HG02759 (cell line): ENCODE results near the gene VAV1.
A peak's percentile ranks its signal among the peaks of the same experiment; 100 is the strongest.
"Not testable (repeated sequence)": the region's sequence is repeated elsewhere in the genome, so short reads cannot be mapped to it uniquely, and the experiment has no call there.

Experiments
- ATAC-seq: cut with Tn5 transposase; IDR thresholded peaks from one replicate; pipeline ENCODE4 v1.9.1; 2021; ENCODE audit warnings: mild to moderate bottlenecking, moderate library complexity; ENCODE audit not compliant: unreplicated experiment

The VAV1 gene

DNA sequence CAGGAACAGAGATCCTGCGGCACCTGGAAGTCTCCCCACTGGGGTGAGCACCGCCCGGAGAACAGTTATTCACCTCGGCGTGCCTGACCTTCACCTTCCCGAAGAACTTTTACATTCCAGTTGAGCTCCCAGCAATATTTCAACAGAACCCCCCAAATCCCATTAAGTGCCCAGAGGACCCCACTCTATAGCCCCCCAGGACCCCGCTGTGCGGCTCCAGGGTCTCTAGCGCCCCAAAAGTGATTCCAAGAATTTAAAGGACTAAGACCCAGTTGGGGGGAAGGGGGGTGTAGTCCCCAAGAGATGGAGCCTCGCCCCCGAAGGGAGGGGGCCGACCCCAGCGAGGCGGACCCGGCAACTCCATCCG is 35.6 kb upstream of the VAV1 start:
- no peak for ATAC-seq

DNA sequence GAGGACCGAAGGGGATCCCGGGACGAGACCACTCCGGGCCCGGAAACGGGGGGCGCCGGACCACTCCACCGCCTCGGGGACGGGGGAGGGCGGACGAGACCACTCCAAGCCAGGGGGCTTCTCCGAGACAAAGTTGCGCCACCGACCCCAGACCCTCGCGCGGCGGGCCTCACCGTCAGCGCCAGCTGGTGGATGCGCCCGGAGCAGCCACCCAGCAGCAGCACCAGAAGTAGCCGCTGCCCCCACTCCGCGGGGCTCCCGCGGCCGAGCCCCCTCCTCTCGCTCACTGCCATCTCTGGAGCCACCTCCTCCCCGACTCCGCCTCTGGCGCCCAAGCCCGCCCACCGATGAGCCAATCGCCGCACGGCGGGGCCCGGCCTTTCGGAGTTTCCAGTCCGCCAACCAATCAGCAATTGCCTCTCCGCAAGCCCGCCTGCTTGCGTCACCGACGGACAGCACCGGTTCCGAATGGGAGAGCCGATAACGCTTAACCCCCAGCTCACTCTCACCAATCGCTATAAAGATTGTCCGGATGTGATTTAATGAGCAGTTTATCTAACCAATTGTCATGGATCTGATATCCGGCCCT is 35.1 kb upstream of the VAV1 start, which contains the start of gene GPR108:
TSS of gene GPR108 (minus strand) at position 297 of the 589 bp plus-strand sequence. CDS start at position 293, 4 bp downstream.
- peak; percentile 65 for ATAC-seq

DNA sequence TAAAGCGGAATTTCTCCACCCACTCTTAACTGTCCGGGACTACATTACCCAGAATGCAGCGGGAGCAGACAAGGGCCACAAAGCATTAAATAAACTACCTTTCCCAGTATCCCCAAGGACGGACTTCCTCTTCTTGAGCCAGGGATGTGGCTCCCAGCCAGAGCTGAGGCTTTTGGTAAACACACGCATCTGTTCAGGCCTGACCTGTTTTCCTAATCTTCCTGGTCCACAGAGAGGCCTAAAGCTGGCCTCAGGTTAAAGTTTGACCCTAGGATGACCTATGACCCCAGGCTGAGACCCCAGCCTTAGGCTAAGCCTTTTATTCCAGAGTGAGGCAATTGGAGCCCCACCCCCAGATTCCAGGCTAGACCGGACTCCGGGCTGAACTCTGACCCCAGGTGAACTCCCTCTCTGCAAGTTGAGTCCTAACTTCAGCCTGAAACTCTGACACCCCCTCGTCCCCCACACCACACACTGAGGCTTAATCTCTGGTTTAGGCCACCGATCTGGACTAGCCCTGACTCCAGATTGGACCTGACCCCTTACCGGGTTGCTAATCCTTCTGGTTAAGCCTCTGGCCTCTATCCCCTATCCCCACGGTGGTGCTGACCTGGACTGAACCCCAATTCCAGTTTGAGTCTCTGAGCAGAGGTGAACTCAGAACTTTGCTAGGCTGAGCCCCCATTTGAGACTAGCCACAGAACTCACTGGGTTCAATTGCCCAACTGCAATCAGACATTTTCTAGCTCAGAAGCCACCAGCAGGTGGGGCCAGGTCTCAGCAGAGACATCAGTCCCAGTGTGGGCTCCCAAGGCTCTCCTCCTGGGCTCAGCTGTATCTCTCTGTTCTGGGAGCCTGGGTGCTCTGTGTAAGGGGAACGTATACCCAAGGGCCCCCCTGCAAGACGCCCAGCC is 34.4 kb upstream of the VAV1 start:
- no peak for ATAC-seq

DNA sequence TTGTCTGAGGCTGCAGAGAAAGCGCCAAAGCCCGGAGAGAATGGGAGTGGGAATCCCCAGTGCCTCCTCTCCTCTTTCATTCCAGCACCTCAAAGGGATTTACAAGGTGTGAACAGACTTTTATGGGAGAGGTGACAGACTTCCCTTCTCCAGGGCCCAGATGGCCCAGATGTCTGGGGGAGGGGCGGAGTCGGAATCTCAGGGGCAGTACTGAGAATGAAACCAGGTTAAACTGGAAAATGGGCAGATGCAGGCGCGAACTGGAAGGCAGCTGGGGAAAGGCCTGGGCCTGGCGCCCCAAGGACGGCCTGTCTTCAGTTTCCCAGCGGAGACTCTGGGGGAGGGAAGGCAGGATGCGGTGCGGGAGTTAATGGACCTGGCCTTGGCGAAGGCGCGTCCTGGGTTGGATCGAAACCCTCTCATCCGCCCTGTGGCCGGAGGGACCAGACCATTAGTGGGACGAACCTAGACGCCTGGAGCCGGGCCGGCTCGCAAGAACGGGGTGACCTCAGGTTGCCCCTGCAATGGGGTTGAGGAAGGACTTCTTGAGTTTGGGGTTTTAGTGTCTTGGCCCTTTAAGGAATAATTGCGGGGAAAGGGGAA is 33.6 kb upstream of the VAV1 start:
- ATAC-seq: no peak

DNA sequence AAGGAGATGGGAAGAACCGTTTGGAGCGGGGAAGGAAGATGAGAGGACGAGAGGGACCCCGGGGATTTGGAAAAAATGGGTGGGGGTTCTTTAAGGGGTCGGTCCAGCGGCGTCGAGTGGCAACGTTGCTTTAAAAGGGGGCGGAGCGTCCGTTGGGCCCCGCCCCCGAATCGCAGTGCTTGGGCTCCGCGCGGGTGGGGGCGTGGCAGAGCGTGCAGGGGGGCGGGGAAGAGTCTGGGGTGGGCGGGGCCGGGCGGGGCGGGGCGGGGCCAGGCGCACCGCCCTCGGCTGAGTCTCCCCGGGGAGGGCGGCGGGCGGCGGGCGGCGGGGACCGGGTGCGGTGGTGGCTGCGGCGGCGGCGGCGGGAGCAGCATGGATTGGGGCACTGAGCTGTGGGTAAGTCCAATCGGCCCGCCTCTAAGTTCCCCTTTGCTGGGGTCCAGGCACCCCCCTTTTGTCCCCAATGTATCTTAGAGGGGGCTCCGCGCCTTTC is 33.1 kb upstream of the VAV1 start, which contains the start of gene TRIP10:
TSS of gene TRIP10 (plus strand) at position 291 of the 493 bp plus-strand sequence. CDS start at position 373, 82 bp downstream.
- no peak for ATAC-seq

DNA sequence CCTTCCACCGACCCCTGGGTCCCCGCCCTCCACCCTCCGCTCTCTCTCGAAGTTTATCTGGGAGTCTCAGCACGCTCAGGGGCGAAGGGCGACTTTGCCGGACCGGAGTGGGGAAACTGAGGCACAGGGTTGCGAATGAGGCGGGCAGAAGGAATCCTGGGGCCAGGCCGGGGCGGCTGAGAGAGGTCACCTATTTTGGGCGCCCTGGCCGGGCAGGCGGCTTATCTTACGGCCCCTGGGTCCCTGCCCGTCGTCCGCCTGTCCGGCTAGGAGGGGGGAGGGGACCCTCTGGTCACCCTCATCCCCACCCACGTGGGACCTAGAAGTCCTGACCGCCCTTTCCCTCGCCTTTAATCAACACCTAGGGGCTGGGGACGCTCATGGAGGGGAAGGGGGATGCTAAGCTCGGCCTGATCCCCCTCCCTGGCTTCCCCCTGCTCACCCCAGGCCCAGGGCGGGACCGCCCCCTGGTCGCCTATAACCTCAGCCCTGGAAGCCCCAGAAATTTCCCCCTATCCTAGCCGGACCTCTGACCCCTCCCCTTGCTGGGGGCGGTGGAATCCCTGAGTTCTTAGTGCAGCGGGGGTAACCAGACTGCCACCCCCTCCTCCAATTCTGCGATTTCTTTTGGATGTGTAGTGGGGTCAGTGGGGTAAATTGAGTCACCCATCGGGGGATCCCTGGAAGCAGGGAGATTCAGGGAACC is 32.5 kb upstream of the VAV1 start:
- ATAC-seq: no peak

- ATAC-seq: no peak
These were observed 31.7 kb upstream of the VAV1 start for GRCh38 chr19:6740589-6741343.

DNA sequence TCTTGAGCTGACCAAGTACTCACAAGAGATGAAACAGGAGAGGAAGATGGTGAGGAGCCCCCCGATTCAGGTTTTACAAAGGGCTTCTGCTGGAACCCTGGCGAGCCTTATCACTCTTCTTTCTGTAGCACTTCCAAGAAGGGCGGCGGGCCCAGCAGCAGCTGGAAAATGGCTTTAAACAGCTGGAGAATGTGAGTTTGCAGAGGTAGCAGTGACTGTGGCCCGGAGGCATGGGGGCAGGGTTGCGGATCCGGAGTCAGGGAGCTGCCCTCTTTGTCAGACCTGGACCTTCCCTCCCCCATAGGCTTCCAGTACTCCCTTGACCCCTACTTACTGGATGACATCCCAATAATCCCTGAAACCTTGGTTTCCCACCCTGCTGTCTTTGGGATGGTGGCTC is 29.4 kb upstream of the VAV1 start:
- ATAC-seq: no peak

- ATAC-seq: no peak
These were observed 28.7 kb upstream of the VAV1 start for GRCh38 chr19:6743714-6744380.

- ATAC-seq: no peak
These were observed 27.9 kb upstream of the VAV1 start for GRCh38 chr19:6744381-6745301.

DNA sequence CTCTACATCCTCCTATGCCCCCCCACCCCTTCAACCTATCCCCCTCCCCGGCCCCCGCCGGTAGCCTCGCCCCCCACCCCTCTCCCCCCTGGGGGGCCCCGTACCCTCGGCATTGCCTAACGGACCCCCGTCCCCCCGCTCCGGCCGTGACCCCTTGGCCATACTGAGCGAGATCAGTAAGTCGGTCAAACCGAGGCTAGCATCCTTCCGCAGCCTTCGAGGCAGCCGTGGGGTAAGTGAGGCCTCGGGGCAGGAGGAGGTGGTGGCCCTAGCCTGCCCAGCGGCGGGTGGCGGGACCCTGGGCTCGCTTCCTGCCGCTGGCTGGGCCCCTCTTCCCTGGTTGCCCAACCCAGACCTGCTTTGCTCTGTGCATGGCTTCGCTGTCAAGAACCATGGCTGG is 26.5 kb upstream of the VAV1 start:
- no peak for ATAC-seq

DNA sequence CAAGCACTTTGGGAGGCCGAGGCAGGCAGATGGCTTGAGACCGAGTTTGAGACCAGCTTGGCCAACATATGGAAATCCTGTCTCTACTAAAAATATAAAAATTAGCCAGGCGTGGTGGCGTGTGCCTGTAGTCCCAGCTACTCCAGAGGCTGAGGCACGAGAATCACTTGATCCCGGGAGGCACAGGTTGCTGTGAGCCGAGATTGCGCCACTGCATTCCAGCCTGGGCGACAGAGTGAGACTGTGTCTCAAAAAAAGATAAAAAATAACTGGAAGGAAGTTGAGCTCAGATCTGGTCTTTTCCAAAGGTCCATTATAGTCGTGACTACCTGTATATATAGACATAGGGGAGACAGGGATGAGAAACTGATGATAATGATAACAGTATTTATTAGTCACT is 24.0 kb upstream of the VAV1 start:
- not testable (repeated sequence) for ATAC-seq

GRCh38 chr19:6750062-6750461 is 22.4 kb upstream of the VAV1 start:
- ATAC-seq: no peak

- ATAC-seq: no peak
These were observed 21.3 kb upstream of the VAV1 start for GRCh38 chr19:6751189-6751588.

GRCh38 chr19:6752256-6753177 is 20.0 kb upstream of the VAV1 start:
- ATAC-seq: no peak

DNA sequence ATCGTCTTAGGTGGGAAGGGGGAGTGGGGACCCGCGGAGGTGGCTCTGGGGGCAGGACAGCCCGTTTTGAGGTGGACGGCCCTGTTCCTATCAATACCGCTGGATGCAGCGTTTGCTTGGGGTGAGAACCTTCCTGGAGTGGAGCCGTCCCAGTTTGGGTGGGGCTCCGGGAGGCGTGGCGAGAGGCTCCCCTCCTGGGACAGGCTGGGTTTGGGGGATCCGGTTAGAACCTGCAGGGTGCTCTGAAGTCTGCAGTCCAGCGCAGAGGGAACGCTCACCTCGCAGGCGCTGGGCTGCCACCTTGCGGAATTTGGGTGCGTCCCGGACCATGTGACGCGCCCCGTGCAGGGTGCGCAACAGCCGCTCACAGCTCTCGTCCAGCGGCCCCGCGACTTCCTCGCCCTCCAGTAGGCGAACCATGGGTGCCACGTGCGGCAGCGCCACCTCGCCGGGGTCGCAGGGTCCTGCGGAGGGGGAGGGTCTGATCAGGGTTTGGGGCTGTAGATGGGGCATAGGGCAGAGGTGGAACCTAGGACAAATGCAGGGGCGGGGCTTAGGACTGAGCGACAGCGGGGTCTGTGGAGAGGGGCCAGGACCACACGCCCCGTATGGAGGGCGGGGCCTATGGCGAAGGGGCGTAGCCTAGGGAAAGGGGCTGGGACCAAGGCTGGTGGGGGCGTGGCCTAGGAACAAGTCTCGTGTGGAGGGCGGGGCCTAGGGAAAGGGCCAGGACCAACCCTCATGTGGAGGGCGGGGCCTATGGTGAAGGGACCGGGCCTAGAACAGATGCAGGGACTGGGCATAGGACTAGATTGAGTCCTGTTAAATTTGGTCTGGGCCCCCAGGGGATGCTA is 19.1 kb upstream of the VAV1 start:
- peak; percentile 79 for ATAC-seq

GRCh38 chr19:6754136-6754535 is 18.4 kb upstream of the VAV1 start:
- no peak for ATAC-seq
